Kidney tubule cell (primary cell): Measurements from ENCODE around the gene MAP3K15.

ENCODE experiments used
- DNase-seq: peaks from one replicate; pipeline ENCODE4 v3.0.0-alpha.2; 2018; ENCODE audit warnings: low spot score

MAP3K15 gene

GRCh38 chrX:19514791-19515614 lies at the start of gene MAP3K15:
MAP3K15 (minus strand) TSS chrX:19515508; CDS start chrX:19515261, 247 bp downstream.
- DNase-seq, result peak; percentile 53

DNA sequence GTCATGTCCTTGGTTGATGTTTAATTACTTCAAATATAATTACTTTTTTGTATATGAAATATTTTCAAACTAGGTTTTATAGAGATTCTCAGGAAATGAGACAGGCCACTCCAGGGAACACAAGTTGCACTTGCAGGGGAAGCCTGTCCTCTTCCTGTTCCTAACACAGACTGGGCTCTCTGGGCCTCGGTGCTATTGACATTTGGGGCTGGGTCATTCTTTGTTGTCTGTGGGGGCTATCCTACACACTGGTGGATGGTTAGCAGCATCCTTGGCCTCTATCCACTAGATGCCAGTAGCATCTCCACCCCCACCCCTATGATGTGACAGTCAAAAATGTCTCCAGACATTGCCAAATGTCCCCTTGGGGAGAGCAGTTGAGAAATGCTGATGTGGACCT lies 49.3 kb upstream of the MAP3K15 start:
- DNase-seq, result no peak

DNA sequence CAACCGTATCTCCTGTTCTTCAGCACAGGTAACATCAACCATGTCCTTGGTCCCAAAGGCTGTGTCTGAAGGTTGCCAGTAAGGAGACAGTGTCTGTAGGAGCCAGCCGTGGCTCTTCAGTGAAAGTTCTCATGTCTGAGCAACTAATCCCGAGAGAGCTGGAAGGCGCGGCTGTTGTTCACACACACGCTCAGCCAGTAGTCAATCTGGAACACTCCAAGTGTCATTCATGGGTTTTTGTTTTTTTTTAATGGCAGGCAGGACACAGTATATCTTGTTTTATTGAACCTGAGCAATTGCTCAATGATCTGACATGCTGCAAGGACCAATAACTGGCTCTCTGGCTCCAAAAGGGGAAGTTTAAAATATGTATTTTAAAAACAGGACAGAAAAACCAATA lies 48.4 kb upstream of the MAP3K15 start:
- no peak for DNase-seq

- DNase-seq, result no peak
Measured at GRCh38 chrX:19563327-19563726, 48.0 kb upstream of the MAP3K15 start.

DNA sequence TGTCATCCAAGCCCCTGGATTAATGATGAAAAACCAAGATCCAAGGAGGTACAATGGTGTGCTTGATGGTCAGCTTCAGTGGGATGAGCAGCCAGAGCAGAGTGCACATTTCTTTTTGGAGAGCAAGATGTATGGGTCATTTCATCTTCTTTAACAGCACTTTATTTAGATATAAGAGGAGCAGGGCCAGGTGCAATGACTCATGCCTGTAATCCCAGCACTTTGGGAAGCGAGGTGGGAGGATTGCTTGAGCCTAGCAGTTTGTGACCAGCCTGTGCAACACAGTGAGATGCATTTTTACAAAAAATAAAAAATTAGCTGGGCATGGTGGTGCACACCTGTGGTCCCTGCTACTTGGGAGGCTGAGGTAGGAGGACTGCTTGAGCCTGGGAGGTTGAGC lies 45.3 kb upstream of the MAP3K15 start:
- DNase-seq, result no peak

GRCh38 chrX:19557822-19558221 lies 42.5 kb upstream of the MAP3K15 start:
- DNase-seq, result no peak

DNA sequence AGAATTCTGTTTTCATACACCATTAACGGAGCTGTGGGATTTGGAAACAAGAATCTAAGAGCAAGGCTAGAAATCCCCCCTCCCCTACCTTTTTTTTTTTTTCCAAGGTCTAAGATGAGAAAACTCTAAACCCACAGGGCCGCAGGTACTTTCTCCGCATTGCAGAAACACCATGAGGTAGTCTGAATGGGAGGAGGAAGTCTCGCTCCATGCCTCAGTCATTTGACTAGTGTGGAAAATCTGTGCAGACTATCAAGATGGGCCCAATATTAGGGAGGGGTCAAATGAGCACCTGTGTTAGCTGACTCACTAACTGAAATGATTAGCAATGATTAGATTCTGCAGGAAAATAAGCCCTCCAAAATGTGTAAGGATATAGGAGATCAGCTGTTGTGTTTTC lies 40.9 kb upstream of the MAP3K15 start:
- DNase-seq, result no peak

DNA sequence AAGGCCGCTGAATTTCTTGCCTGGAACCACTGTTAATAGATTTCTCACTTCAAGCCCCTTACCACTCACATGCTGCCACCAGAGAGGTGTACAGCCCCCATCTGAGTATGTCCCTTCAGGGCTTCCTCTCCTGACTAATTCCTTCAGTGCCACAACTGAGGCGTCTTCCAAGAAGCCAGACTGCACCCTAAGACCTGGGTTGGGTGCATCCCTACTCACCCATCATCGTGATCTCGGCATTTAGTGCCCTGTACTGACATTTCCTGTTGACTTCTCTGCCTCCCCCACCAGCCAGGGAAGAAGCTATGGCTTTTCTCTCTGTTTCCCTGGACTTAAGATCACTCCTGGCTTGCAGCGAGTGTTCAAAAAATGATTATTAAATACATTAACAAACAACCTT lies 40.4 kb upstream of the MAP3K15 start:
- DNase-seq, result no peak

GRCh38 chrX:19555236-19555635 lies 39.9 kb upstream of the MAP3K15 start:
- DNase-seq, result no peak

GRCh38 chrX:19554786-19555185 lies 39.5 kb upstream of the MAP3K15 start:
- peak; percentile 6 for DNase-seq

DNA sequence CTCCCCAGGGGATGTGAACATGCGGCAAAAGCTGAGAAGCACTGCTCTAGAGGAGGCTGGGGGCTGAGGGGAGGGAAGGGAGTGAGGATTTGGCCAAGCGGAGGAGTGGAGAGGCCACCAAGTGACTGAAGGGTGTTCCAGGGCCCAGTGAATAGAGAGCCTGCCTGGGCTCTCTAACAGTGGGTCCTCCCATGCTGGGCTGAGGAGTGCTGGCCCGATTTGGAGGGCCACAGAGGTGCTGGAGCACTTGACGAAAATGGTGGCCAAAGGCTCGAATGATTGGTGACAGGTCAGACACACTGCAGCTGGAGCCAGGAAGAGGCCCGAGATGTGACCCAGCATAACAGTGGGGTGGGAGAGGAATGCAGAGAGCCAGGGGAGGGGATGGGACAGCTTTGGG lies 37.5 kb upstream of the MAP3K15 start:
- no peak for DNase-seq

DNA sequence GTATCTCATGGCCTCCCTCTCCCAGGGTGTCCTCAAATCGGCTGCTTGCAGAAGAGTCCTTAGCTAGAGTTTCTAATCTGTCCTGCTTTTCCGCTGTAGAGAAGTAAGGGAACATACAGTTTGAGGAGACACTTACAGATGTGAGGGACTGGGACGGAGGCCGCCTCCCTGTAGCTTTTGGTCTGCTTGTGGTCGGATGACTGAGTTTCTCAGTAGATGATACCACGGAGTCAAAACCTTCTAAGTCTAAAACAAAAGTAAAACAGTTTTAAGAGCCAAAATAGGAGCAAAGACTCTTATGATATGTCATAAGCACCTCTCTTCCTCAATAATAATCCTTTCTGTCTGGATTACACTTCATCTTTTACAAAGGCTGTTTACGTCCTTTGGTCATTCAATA lies 34.5 kb upstream of the MAP3K15 start:
- DNase-seq, result no peak

DNA sequence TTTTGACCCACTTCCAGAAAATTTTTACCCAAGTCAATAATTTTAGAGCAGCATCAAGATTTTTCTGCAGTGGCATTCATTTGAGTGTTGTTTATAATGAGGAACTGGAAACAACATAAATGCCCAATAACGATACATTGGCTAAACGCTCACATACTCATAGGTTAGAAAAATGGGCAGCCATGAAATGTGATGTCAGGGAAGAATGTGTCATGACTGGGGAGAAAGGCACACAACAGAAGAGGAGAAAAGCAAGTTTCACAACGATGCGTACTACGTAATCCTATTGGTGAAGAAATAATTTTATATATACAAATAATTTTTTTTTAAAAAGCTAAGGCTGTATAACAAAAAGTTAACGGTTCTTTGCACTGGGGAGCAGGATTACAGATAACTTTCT lies 33.6 kb upstream of the MAP3K15 start:
- DNase-seq, result no peak

DNA sequence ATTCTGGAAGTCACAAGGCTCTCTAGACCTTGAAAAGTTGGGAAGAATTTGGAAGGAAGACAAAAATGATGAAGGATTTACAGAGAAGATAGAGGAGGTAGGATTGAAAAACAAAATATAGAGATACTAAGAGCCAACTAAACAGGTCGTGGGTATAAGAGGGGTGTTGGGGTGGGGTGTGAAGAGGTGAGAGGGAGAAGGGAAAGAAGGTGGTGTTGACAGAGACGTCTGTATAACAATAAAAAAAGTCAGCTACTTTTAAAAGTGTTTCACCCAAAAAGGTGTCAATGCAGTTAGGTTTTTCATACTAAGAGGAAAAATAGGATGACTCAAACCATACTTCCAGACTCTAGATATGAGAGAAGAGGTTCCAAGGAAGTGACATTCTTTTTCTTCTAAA lies 33.0 kb upstream of the MAP3K15 start:
- no peak for DNase-seq

DNA sequence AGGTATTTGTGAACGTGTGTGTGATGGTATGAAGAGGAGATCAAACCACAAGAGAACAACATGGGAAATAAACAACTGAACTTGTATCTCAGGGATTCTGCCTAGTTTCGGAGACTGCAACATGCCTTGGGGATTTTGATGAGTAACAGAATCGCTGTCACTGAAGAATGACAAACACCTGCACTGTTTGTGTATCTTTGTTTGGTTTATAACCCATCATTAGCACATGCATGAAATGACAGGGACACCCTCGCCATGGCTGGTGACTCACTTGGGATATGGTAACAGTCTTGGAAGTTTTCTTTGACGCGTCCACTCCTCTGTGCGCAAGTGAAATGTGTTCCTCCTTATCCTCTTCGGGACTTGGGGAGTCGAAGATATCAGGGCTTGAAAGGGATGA lies 30.3 kb upstream of the MAP3K15 start:
- DNase-seq, result no peak

- peak; percentile 61 for DNase-seq
Measured at GRCh38 chrX:19544693-19545305, 29.5 kb upstream of the MAP3K15 start.

- DNase-seq, result no peak
Measured at GRCh38 chrX:19543951-19544381, 28.7 kb upstream of the MAP3K15 start.

- no peak for DNase-seq
Measured at GRCh38 chrX:19543020-19543715, 27.9 kb upstream of the MAP3K15 start.

GRCh38 chrX:19541931-19542330 lies 26.6 kb upstream of the MAP3K15 start:
- DNase-seq, result no peak

GRCh38 chrX:19541196-19541595 lies 25.9 kb upstream of the MAP3K15 start:
- DNase-seq, result peak; percentile 8

DNA sequence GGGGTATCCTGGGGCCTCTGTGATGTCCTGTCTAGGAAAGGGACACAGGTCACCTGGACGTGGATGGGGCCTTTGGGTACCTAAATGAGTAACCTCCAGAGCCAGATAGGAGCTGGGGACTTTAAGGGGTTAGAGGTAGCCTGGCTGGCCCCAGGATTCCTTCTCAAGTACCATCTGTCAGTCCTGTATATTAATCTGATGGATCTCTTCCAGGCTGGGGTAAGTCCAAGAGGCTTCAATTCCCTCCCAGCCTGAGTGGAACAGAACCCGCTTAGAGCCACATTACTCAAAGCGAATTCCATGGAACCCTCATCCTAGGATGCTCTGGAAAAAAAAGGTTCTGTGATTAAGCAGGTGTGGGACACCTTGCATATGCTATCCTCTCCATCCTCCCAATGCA lies 24.8 kb upstream of the MAP3K15 start:
- no peak for DNase-seq

GRCh38 chrX:19539665-19540064 lies 24.4 kb upstream of the MAP3K15 start:
- no peak for DNase-seq

- DNase-seq, result peak; percentile 17
Measured at GRCh38 chrX:19535476-19535875, 20.2 kb upstream of the MAP3K15 start.
